Breast epithelium (tissue), 3 donors: Measurements from ENCODE around the gene RPL18A.

Experiments used
- CTCF ChIP-seq, 3 donors: fragments of 450-650 bp; IDR thresholded peaks; one replicate each; pipeline ENCODE4 v1.5.1; 2016 to 2017; ENCODE audit warnings: antibody characterized with exemption in 3 of 3, mild to moderate bottlenecking in 3 of 3, moderate library complexity in 3 of 3
- POLR2A ChIP-seq: fragments of 450-650 bp; IDR thresholded peaks from one replicate; pipeline ENCODE4 v1.6.1; 2016; ENCODE audit warnings: antibody characterized with exemption, mild to moderate bottlenecking, moderate library complexity

GRCh38 chr19:17872251-17873001 is 12.7 kb downstream of the RPL18A start:
- TF ChIP-seq POLR2A = no peak
- no peak for TF ChIP-seq CTCF (IDR thresholded peaks at IDR 0.05)
